GM21825 (cell line): ENCODE data around the gene SIGLEC7.

Source experiments
- ATAC-seq: cut with Tn5 transposase; IDR thresholded peaks from one replicate; pipeline ENCODE4 v1.9.1; 2021; ENCODE audit warnings: mild to moderate bottlenecking, moderate library complexity; ENCODE audit not compliant: unreplicated experiment

Gene SIGLEC7

DNA sequence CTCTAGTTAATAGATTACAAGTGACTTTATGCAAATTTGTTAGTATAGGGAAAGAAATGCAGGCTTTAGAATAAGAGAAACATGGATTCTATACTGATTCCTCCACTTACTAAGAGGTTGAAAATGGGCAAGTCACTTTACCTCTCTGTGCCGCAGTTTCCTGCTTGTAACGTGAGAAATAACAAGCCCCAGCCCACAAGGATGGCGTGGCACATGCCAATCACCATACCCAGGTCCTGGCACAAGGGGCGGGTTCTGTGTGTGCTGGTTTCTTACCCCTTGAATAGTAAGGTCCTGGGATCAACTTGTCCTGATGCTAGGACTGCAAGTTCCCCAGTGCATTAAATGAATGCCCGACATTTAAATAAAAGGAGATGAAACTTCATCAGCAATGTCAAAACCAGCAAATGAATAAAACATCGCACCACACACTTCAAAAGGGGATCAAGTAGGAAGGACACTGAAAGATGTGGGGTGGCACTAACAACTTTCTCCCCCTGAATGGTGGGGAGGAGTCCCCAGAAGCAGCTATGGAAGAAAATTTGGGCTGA is 25.3 kb upstream of the SIGLEC7 start:
- no peak for ATAC-seq

- ATAC-seq: no peak
Observed at GRCh38 chr19:51119101-51119500, 23.0 kb upstream of the SIGLEC7 start.

DNA sequence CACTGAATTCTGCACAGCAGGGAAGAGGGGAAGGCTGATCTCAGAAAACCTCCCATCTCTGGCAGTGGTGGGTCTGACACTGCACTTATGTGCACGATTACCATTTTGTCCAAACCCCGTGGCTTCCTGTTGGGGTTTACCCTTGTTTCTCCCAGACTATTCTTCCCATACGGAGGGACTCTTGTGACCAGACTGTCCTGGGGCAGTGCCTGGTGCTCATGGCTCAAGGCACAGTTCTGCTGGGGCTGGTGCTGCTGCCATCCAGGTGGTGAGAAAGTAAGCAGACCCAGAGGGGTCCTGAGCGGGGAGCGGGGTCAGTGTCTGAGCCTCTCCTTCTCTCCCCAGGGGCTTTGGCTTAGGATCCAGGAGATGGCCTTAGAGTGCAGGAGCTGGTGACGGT is 22.5 kb upstream of the SIGLEC7 start:
- ATAC-seq: no peak

GRCh38 chr19:51120160-51120559 is 21.9 kb upstream of the SIGLEC7 start:
- ATAC-seq: no peak

GRCh38 chr19:51121257-51121656 is 20.8 kb upstream of the SIGLEC7 start:
- ATAC-seq: no peak

- no peak for ATAC-seq
Observed at GRCh38 chr19:51122112-51122981, 19.8 kb upstream of the SIGLEC7 start.

GRCh38 chr19:51123381-51123800 is 18.7 kb upstream of the SIGLEC7 start:
- ATAC-seq: no peak

DNA sequence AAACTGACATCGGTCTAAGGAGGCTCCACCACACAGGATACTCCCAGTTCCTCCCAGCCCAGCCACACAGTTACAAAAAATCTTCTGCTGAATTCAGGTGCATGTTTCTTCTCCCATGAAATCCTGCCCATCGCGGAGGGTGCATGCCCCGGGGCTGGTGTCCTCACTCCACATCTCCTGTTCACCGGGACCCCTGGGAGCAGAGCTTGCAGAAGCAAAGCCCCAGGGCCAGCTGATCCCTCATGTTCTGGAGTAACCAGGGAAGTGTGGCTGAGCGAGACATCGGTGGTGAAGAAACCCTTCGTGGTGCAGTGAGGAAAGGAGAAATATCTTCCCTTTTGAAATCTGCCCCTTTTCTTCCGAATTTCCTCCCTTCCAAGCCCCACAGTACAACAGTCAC is 18.3 kb upstream of the SIGLEC7 start:
- ATAC-seq: no peak

DNA sequence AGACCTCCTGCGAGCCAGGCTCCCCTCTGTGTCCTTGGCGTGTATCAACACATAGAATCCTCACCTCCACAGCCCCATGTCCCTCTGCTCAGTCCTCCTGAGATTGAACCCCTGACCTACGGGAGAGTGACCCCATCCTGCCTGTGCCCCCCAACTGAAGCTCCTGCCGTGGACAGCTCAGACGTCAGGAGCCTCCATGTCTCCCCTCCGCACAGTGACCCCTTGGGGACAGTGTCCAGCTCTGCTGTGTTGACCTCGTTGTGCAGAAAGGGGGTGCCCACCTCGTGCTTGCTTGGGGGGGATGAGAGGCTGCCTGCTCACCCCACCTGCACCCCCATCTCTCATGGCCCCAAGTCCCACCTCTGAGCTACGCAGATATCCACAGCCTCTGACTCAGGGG is 17.9 kb upstream of the SIGLEC7 start:
- ATAC-seq: no peak

DNA sequence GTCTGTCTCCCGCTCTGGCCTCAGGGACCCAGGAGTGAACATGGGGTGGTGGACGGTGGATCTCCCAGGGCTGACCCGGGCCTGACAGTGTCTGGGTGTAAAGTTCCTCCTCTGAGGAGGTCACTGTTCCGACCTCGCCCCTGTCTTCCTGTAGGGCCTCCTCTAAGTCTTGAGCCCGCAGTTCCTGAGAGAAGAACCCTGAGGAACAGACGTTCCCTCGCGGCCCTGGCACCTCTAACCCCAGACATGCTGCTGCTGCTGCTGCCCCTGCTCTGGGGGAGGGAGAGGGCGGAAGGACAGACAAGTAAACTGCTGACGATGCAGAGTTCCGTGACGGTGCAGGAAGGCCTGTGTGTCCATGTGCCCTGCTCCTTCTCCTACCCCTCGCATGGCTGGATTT is 17.4 kb upstream of the SIGLEC7 start, which contains the start of gene SIGLEC9:
SIGLEC9 (plus strand) TSS at position 178 of the 400 bp plus-strand sequence; CDS start at position 247, 69 bp downstream.
- ATAC-seq: no peak

DNA sequence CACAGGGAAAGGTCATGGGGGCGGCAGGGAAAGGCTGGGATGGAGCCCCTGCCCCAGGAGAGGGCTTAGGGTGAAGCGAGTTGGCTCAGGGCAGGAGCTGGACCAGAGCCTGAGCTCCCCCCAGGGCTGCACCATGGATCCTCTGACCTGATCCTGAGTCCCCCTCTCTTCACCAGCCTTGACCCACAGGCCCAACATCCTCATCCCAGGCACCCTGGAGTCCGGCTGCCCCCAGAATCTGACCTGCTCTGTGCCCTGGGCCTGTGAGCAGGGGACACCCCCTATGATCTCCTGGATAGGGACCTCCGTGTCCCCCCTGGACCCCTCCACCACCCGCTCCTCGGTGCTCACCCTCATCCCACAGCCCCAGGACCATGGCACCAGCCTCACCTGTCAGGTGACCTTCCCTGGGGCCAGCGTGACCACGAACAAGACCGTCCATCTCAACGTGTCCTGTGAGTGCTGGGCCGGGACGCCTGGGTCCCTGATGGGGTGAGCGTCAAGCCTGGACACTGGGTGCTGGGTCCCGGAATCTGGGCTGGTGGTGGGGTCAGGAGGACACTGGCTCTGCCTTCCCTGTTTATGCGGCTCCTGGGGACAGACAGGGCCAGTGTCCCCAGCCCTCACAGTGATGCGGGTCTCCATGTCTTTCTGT is 16.6 kb upstream of the SIGLEC7 start:
- ATAC-seq: no peak

- no peak for ATAC-seq
Observed at GRCh38 chr19:51127032-51127431, 15.1 kb upstream of the SIGLEC7 start.

DNA sequence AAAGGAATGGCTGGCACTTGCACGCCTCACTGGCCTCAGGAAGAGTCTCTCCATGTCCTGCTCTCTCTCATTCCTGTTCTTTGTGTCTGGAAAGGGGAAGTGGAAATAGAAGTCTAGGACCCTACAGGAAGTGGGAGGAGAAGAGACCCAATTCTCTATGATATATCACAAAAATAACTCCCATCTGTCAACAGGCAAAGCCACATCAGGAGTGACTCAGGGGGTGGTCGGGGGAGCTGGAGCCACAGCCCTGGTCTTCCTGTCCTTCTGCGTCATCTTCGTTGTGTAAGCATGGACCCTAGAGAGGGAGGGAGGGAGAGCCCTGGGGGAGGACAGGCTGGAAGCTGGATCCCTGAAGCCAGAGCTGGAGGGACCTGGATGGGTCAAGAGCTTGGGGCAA is 14.3 kb upstream of the SIGLEC7 start:
- no peak for ATAC-seq

GRCh38 chr19:51128227-51128626 is 13.9 kb upstream of the SIGLEC7 start:
- no peak for ATAC-seq

DNA sequence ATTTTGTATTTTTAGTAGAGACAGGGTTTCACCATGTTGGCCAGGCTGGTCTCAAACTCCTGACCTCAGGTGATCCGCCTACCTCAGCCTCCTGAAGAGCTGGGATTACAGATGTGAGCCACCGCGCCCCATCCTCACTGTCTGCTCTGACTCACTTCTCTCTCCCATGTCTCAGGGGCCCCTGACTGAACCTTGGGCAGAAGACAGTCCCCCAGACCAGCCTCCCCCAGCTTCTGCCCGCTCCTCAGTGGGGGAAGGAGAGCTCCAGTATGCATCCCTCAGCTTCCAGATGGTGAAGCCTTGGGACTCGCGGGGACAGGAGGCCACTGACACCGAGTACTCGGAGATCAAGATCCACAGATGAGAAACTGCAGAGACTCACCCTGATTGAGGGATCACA is 12.4 kb upstream of the SIGLEC7 start:
- no peak for ATAC-seq

DNA sequence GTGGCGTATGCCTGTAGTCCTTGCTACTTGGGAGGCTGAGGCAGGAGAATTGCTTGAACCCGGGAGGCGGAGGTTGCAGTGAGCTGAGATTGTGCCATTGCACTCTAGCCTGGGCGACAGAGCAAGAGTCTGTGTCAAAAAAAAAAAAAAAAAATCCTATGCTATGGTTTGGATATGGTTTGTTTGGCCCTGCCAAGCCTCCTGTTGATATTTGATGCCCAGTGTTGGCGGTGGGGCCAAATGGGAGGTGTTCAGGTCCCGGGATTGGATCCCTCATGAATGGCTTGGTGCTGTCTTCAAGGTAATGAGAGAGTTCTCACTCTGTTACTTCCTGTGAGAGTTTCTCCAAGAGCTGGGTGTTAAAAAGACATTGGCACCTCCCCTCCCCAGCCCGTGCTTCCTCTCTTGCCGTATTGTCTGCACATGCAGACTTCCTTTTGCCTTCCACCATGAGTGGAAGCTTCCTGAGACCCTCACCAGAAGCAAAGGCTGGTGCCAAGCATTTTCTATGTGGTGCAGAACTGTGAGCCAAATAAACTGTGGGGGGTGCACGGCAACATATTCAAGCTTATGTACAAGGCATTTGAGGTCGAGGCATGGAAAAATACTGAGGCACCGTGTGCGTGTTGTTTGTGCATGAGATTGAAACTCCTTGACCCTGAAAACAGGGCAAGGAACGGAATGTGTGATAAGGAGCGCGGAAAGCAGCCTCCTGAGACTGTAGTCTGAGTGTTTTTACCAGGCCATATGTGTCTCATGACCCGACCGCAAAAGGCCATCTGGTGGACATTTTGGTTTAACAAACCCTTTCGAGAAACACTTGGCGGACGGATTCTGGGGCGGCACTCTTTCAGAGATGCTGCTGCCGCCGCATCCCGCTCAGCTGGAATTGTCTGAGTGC is 10.1 kb upstream of the SIGLEC7 start:
- no peak for ATAC-seq

- ATAC-seq: no peak
Observed at GRCh38 chr19:51135004-51135403, 7.1 kb upstream of the SIGLEC7 start.

GRCh38 chr19:51135986-51136762 is 5.9 kb upstream of the SIGLEC7 start:
- no peak for ATAC-seq

- ATAC-seq: no peak
Observed at GRCh38 chr19:51136851-51137551, 5.1 kb upstream of the SIGLEC7 start.
